K562 (cell line): ENCODE measurements around the gene C6orf47. TPM values are rescaled to one million over a fixed set of nuclear protein-coding genes. Genes with fewer than 3 reads are reported as not detected.
A peak's percentile ranks its signal among the peaks of the same experiment; 100 is the strongest.

Experiments used
- ATF3 ChIP-seq, 2 experiments: fragments of 450-650 bp in 1 of 2; sonication (generic) in 1 of 2; formaldehyde crosslinking in 1 of 2; IDR thresholded peaks in 1 of 2; conservative IDR thresholded peaks in 1 of 2; 2 replicates each; pipeline versions ENCODE4 v1.6.1 to v1.8.1; 2016 to 2023; ENCODE audit warnings: mild to moderate bottlenecking in 2 of 2, moderate library complexity in 2 of 2, inconsistent platforms in 1 of 2, missing genetic modification reagents in 1 of 2
- CC2D1A ChIP-seq: fragments of 450-650 bp; IDR thresholded peaks from 2 replicates; pipeline ENCODE4 v1.6.1; 2017; ENCODE audit warnings: mild to moderate bottlenecking
- CREB3 ChIP-seq: fragments of 450-650 bp; conservative IDR thresholded peaks from 2 replicates; pipeline ENCODE4 v1.6.1; 2016; ENCODE audit warnings: missing genetic modification characterization, low read depth, mild to moderate bottlenecking, missing compliant biosample characterization, moderate library complexity
- HMGXB4 ChIP-seq: sonication (generic); formaldehyde crosslinking; IDR thresholded peaks from 2 replicates; pipeline ENCODE4 v1.8.1; 2023; ENCODE audit warnings: mild to moderate bottlenecking, missing genetic modification reagents
- HNRNPUL1 ChIP-seq: fragments of 200-400 bp; formaldehyde crosslinking; IDR thresholded peaks from 2 replicates; pipeline ENCODE4 v1.6.1; 2017; ENCODE audit warnings: low read length
- IRF9 ChIP-seq: fragments of 450-650 bp; IDR thresholded peaks from 2 replicates; pipeline ENCODE4 v1.6.1; 2016; ENCODE audit warnings: missing biosample characterization, missing genetic modification characterization
- KLF10 ChIP-seq: fragments of 250-450 bp; sonication (Bioruptor Pico); IDR thresholded peaks from 2 replicates; pipeline ENCODE4 v1.6.1; 2021; ENCODE audit warnings: matching md5 sums
- RCOR1 ChIP-seq, 2 experiments: IDR thresholded peaks; 2 replicates each; pipeline ENCODE4 v1.6.1; 2012; ENCODE audit warnings: low read depth in 2 of 2, low read length in 2 of 2, borderline replicate concordance in 1 of 2, improper control_type of control experiment in 1 of 2
- RERE ChIP-seq: sonication (generic); formaldehyde crosslinking; IDR thresholded peaks from 2 replicates; pipeline ENCODE4 v1.8.0; 2023; ENCODE audit warnings: missing genetic modification reagents, mild to moderate bottlenecking, borderline replicate concordance
- TEAD1 ChIP-seq, 2 experiments: fragments of 450-650 bp in 1 of 2; sonication (generic) in 1 of 2; formaldehyde crosslinking; IDR thresholded peaks; 2 replicates each; pipeline versions ENCODE4 v1.4.0 to v1.8.0; 2020 to 2022; ENCODE audit warnings: mild to moderate bottlenecking in 2 of 2, missing genetic modification reagents in 1 of 2
- ZNF398 ChIP-seq: fragments of 250-450 bp; sonication (Bioruptor Pico); IDR thresholded peaks from 2 replicates; pipeline ENCODE4 v1.8.0; 2021; ENCODE audit warnings: moderate library complexity, mild to moderate bottlenecking, inconsistent platforms
- ZNF583 ChIP-seq: fragments of 250-450 bp; sonication (Bioruptor Pico); IDR thresholded peaks from 2 replicates; pipeline ENCODE4 v1.4.0; 2020
- ZNF589 ChIP-seq: fragments of 200-800 bp; sonication (Bioruptor generic); IDR thresholded peaks from 2 replicates; pipeline ENCODE4 v1.6.1; 2016; ENCODE audit warnings: low read depth, missing genetic modification characterization, missing compliant biosample characterization
- polyA plus RNA-seq, 8 experiments: library from polyadenylated mRNA; depleted of rRNA in 4 of 8; stranded (reverse) in 5 of 8; unstranded in 3 of 8; fragments of >200 nt; fragmentation: Nextera tagmentation in 2 of 8; fragmentation: Illumina TruSeq in 1 of 8; extraction: Ambion mirVana in 2 of 8; extraction: Trizol in 1 of 8; gene quantifications; 2 replicates each; pipeline versions ENCODE4 v1.2.1 to v1.2.3, GENCODE V29; 2011 to 2014; ENCODE audit warnings: inconsistent platforms in 1 of 8, missing spikeins in 1 of 8
- total RNA-seq, 7 experiments: library from RNA; depleted of rRNA in 6 of 7; stranded (reverse); fragments of >200 nt in 6 of 7; fragmentation: Illumina TruSeq in 2 of 7; extraction: Trizol in 2 of 7; gene quantifications; 2 replicates each; pipeline versions ENCODE4 v1.2.1 to v1.2.3, GENCODE V29; 2011 to 2021; ENCODE audit warnings: low replicate concordance in 1 of 7

Gene C6orf47
- total and polyA plus RNA-seq, 9 of the 15 experiments (the other 6 are each of a cell fraction or from before 2014, with no cell fraction given): 0.14 to 43.8 (median 27.0) TPM

GRCh38 chr6:31651602-31652191 lies 8.9 kb downstream of the C6orf47 start (continued):
- TF ChIP-seq RERE (CRISPR knock-in tag) (peak; percentile 36; the same call in 1 of the 2 replicates), ATF3 (IDR thresholded peaks at IDR 0.05) (no peak), ATF3 (CRISPR knock-in tag; conservative IDR thresholded peaks at IDR 0.05) (peak; percentile 56; the same call in 1 of the 2 replicates), HNRNPUL1 (no peak), ZNF589 (CRISPR knock-in tag) (0 out of 2 replicates have a peak, but pooled peaks have one; percentile 19), KLF10 (CRISPR knock-in tag) (no peak), HMGXB4 (CRISPR knock-in tag) (no peak), CREB3 (tag) (no peak), TEAD1 (CRISPR knock-in tag; IDR thresholded peaks at IDR 0.05) (0 out of 4 replicates have a peak, but pooled peaks of 1 of the 2 experiments have one; percentile 6), ZNF583 (CRISPR knock-in tag) (peak; percentile 27; the same call in 1 of the 2 replicates), CC2D1A (peak; percentile 8; the same call in 1 of the 2 replicates), RCOR1 (IDR thresholded peaks at IDR 0.05; ENCODE audit: borderline replicate concordance in 1 of 2, low read depth in 2 of 2, low read length in 2 of 2) (peak; percentile 17 to 51; a peak in 2 of 4 replicates), IRF9 (tag) (no peak), ZNF398 (CRISPR knock-in tag) (no peak)
